T follicular helper cell (primary cell): Measurements from ENCODE around the gene NPIPA7.
"Not testable (repeated sequence)": the region's sequence is repeated elsewhere in the genome, so short reads cannot be mapped to it uniquely, and the experiment has no call there.

Experiments
- DNase-seq: peaks from one replicate; pipeline ENCODE4 v3.0.0-alpha.2; 2020; ENCODE audit warnings: low read depth
- total RNA-seq, 2 experiments: gene quantifications; one replicate each; lab custom pipeline; 2026; lab: John Stamatoyannopoulos, UW

Gene NPIPA7
- total RNA-seq, result 0 reads per million in 2 experiments

DNA sequence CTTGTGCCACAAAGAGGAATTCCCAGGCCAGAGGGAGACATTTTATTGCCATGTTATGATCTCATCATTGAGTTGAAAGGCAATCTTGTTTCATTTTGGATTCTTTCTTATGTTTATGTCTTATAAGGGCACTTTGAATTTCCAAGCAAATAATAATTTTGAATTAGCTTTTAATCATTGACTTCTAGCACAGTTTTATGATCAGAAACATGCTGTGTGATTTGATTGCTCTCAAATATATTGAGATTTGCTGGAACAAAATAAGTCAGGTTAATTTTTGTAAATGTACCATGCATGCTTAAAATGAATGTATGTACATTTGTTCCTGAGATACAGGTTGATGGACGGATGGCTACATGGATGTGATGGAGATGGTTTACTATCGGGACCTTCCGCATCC is at the start of gene NPIPA7:
Gene NPIPA7, plus strand, starts transcription at position 301 of the 400 bp plus-strand sequence. CDS start 105 bp downstream, outside the sequence.
- DNase-seq, result not testable (repeated sequence)

DNA sequence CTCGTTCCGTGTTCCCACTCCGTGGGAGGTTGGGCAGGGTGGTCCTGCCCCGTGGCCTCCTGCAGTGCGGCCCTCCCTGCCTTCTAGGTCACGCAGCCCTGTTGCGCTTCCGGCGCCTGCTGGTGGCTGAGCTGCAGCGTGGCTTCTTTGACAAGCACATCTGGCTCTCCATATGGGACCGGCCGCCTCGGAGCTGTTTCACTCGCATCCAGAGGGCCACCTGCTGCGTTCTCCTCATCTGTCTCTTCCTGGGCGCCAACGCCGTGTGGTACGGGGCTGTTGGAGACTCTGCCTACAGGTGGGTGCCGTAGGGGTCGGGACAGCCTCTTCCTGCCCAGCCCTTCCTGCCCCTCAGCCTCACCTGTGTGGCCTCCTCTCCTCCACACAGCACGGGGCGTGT is 47.5 kb upstream of the NPIPA7 start:
- not testable (repeated sequence) for DNase-seq

DNA sequence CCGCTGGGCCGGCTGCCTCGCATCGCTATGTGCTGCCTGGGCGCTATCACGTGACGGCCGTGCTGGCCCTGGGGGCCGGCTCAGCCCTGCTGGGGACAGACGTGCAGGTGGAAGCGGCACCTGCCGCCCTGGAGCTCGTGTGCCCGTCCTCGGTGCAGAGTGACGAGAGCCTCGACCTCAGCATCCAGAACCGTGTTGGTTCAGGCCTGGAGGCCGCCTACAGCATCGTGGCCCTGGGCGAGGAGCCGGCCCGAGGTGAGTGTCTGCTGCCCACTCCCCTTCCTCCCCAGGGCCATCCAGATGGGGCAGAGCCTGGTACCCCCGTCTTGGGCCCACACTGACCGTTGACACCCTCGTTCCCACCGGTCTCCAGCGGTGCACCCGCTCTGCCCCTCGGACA is 21.4 kb upstream of the NPIPA7 start:
- not testable (repeated sequence) for DNase-seq

DNA sequence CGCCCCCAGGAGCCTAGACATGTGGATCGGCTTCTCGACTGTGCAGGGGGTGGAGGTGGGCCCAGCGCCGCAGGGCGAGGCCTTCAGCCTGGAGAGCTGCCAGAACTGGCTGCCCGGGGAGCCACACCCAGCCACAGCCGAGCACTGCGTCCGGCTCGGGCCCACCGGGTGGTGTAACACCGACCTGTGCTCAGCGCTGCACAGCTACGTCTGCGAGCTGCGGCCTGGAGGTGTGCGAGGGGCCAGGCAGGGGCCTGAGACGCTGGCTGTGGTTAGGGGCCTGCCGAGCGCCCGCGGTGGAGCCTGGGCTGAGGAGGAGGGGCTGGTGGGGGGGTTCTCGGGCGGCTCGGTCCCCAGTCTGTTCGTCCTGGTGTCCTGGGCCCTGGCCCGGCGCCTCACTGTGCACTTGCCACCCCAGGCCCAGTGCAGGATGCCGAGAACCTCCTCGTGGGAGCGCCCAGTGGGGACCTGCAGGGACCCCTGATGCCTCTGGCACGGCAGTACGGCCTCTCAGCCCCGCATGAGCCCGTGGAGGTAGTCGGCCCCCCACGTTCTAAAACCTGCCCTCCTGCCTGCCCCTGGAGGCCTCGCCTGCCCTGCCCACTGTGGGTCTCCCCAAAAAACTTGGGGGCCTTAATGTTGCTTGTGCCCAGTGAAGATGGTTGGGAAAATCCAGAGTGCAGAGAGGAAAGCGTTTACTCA is 20.2 kb upstream of the NPIPA7 start:
- not testable (repeated sequence) for DNase-seq

DNA sequence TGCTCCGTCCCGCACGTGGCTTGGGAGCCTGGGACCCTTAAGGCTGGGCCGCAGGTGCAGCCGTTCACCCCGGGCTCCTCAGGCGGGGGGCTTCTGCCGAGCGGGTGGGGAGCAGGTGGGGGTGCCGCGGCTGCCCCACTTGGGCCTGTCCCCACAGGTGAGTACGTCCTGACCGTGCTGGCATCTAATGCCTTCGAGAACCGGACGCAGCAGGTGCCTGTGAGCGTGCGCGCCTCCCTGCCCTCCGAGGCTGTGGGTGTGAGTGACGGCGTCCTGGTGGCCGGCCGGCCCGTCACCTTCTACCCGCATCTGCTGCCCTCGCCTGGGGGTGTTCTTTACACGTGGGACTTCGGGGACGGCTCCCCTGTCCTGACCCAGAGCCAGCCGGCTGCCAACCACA is 15.3 kb upstream of the NPIPA7 start:
- DNase-seq, result not testable (repeated sequence)

DNA sequence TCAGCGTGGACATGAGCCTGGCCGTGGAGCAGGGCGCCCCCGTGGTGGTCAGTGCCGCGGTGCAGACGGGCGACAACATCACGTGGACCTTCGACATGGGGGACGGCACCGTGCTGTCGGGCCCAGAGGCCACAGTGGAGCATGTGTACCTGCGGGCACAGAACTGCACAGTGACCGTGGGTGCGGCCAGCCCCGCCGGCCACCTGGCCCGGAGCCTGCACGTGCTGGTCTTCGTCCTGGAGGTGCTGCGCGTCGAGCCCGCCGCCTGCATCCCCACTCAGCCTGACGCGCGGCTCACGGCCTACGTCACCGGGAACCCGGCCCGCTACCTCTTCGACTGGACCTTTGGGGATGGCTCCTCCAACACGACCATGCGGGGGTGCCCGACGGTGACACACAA is 14.8 kb upstream of the NPIPA7 start:
- DNase-seq, result not testable (repeated sequence)

DNA sequence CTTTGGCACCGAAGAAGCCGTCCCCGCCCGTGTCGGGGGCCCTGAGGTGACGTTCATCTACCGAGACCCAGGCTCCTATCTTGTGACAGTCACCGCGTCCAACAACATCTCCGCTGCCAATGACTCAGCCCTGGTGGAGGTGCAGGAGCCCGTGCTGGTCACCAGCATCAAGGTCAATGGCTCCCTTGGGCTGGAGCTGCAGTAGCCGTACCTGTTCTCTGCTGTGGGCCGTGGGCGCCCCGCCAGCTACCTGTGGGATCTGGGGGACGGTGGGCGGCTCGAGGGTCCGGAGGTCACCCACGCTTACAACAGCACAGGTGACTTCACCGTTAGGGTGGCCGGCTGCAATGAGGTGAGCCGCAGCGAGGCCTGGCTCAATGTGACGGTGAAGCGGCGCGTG is 14.2 kb upstream of the NPIPA7 start:
- not testable (repeated sequence) for DNase-seq

DNA sequence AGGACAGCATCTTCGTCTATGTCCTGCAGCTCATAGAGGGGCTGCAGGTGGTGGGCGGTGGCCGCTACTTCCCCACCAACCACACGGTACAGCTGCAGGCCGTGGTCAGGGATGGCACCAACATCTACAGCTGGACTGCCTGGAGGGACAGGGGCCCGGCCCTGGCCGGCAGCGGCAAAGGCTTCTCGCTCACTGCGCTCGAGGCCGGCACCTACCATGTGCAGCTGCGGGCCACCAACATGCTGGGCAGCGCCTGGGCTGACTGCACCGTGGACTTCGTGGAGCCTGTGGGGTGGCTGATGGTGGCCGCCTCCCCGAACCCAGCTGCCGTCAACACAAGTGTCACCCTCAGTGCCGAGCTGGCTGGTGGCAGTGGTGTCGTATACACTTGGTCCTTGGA is 13.6 kb upstream of the NPIPA7 start:
- not testable (repeated sequence) for DNase-seq

DNA sequence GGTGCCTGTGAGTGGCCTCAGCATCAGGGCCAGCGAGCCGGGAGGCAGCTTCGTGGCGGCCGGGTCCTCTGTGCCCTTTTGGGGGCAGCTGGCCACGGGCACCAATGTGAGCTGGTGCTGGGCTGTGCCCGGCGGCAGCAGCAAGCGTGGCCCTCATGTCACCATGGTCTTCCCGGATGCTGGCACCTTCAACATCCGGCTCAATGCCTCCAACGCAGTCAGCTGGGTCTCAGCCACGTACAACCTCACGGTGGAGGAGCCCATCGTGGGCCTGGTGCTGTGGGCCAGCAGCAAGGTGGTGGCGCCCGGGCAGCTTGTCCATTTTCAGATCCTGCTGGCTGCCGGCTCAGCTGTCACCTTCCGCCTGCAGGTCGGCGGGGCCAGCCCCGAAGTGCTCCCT is 13.1 kb upstream of the NPIPA7 start:
- DNase-seq, result not testable (repeated sequence)

DNA sequence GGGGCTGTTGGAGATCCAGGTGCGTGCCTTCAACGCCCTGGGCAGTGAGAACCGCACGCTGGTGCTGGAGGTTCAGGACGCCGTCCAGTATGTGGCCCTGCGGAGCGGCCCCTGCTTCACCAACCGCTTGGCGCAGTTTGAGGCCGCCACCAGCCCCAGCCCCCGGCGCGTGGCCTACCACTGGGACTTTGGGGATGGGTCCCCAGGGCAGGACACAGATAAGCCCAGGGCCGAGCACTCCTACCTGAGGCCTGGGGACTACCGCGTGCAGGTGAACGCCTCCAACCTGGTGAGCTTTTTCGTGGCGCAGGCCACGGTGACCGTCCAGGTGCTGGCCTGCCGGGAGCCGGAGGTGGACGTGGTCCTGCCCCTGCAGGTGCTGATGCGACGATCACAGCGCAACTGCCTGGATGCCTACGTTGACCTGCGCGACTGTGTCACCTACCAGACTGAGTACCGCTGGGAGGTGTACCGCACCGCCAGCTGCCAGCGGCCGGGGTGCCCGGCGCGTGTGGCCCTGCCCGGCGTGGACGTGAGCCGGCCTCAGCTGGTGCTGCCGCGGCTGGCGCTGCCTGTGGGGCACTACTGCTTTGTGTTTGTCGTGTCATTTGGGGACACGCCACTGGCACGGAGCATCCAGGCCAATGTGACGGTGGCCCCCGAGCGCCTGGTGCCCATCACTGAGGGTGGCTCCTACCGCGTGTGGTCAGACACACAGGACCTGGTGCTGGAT is 12.2 kb upstream of the NPIPA7 start:
- DNase-seq, result not testable (repeated sequence)

DNA sequence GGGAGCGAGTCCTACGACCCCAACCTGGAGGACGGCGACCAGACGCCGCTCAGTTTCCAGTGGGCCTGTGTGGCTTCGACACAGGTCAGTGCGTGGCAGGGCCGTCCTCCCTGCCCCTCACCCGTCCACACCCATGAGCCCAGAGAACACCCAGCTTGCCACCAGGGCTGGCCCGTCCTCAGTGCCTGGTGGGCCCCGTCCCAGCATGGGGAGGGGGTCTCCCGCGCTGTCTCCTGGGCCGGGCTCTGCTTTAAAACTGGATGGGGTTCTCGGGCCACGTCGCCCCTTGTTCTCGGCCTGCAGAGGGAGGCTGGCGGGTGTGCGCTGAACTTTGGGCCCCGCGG is 11.7 kb upstream of the NPIPA7 start:
- not testable (repeated sequence) for DNase-seq

DNA sequence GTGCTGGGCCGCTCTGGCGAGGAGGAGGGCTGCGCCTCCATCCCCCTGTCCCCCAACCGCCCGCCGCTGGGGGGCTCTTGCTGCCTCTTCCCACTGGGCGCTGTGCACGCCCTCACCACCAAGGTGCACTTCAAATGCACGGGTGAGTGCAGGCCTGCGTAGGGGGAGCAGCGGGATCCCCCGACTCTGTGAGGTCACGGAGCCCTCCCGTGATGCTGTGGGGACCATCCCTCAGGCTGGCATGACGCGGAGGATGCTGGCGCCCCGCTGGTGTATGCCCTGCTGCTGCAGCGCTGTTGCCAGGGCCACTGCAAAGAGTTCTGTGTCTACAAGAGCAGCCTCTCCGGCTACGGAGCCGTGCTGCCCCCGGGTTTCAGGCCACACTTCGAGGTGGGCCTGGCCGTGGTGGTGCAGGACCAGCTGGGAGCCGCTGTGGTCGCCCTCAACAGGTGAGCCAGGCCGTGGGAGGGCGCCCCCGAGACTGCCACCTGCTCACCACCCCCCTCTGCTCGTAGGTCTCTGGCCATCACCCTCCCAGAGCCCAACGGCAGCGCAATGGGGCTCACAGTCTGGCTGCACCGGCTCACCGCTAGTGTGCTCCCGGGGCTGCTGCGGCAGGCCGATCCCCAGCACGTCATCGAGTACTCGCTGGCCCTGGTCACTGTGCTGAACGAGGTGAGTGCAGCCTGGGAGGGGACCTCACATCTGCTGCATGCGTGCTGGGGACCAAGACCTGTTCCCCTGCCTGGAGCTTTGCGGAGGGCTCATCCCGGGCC is 9.7 kb upstream of the NPIPA7 start:
- not testable (repeated sequence) for DNase-seq

DNA sequence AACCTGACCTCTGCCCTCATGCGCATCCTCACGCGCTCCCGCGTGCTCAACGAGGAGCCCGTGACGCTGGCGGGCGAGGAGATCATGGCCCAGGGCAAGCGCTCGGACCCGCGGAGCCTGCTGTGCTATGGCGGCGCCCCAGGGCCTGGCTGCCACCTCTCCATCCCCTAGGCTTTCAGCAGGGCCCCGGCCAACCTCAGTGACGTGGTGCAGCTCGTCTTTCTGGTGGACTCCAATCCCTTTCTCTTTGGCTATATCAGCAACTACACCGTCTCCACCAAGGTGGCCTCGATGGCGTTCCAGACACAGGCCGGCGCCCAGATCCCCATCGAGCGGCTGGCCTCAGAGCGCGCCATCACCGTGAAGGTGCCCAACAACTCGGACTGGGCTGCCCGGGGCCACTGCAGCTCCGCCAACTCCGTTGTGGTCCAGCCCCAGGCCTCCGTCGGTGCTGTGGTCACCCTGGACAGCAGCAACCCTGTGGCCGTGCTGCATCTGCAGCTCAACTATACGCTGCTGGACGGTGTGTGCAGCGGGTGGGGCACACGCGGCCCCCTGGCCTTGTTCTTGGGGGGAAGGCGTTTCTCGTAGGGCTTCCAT is 7.7 kb upstream of the NPIPA7 start:
- not testable (repeated sequence) for DNase-seq

DNA sequence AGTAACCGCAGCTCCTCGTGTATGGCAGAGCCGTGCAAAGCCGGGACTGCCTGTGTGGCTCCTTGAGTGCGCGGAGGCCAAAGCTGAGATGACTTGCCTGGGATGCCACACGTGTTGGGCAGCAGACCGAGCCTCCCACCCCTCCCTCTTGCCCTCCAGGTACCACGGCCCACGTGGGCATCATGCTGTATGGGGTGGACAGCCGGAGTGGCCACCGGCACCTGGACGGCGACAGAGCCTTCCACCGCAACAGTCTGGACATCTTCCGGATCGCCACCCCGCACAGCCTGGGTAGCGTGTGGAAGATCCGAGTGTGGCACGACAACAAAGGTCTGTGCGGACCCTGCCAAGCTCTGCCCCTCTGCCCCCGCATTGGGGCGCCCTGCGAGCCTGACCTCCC is 4.7 kb upstream of the NPIPA7 start:
- not testable (repeated sequence) for DNase-seq

DNA sequence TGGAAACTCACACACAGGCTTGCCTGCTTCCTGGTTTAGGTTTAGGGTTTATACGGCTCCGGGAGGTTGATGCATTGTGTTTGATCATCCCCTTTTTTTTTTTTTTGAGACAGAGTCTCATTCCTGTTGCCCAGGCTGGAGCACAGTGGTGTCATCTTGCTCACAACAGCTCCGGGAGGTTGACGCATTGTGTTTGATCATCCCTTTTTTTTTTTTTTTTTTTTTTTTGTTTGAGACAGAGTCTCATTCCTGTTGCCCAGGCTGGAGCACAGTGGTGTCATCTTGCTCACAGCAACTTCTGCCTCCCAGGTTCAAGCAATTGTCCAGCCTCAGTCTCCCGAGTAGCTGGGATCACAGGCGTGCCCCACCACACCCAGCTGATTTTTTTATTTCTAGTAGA is 20.7 kb downstream of the NPIPA7 start:
- not testable (repeated sequence) for DNase-seq

DNA sequence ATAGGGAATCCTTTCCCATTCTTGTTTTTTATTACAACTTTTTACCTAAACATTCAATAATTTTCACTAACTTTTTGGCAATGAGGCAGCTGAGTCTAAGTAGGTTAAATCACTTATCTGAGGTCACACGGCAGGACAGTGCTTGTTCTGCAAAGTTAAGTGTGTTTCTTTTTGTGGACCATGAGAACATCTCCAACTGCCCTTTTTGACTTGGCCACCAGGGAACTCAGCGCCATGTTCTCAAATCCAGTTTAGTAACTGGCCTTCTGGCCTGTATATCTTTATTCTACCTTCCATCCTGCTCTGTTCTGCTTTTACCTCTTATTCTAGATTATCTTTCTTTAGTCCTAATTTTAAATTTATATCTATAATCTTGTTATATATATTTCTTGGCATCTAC is 23.4 kb downstream of the NPIPA7 start:
- DNase-seq, result not testable (repeated sequence)

DNA sequence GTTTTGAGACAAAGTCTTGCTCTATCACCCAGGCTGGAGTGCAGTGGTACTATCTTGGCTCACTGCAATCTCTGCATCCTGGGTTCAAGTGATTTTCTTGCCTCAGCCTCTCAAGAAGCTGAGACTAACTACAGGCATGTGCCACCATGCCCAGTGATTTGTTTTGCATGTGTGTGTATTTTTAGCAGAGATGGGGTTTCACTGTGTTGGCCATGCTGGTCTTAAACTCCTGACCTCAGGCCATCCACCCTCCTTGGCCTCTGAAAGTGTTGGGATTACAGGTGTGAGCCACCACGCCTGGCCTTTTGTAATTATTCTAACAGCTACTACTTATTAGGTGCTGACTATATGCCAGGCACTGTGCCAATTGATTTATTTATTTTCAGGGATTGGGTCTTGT is 25.3 kb downstream of the NPIPA7 start:
- DNase-seq, result not testable (repeated sequence)

DNA sequence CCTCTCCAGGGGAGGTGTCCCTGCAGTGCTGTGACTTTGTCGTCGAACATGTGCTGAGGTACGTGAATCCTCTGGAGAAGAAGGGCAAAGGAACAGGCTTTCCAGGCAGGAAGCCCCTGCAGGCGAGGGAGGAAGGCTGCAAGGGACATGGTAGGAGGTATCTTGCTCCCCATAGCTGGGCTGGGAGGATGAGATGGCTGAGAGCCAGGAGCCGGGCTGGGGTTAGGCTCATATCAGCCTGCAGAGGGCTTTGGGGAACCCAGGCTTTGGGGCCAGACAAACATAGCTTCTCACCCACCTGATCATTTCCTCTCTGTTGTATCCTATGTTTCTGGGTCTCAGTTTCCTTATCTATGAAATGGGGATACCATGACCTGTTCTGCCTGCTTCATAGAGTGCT is 26.5 kb downstream of the NPIPA7 start:
- DNase-seq, result not testable (repeated sequence)

DNA sequence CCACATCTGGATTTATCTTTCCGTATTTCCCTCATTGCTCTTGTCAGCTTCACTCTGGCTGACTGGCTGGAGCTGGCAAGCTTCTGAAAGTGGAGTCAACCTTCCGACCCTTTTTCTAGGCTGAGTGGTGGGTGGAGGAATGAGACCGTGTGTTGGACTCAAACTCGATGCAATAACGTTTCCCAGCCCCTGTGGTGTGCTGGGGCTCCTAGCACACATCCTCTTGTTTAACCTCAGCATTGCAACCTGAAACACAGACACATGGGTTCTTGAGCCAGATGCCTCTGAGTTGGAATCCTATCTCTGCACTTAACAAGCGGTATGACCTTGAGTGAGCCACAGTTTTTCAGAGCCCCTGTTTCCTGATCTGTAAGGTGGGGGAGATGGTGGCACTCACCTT is 29.5 kb downstream of the NPIPA7 start:
- not testable (repeated sequence) for DNase-seq

DNA sequence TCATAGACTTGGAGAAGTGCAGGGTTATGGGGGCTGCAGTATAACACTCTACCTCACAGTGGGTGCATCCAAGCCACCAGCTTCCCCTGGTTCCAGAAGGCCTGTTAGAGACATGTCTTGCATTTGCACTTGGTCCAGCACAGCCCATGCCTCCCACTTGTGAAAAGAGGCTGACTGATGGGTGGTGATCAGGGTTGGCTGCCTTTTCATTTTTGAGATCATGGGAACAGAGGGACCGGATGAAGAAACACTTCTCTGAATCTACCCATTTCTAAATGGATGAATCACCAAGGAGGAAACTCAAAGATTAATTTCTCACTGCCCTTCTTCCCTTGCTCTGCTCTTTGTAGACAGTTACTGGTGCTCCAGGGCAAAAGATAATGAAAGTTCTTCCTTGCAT is 34.8 kb downstream of the NPIPA7 start:
- not testable (repeated sequence) for DNase-seq

DNA sequence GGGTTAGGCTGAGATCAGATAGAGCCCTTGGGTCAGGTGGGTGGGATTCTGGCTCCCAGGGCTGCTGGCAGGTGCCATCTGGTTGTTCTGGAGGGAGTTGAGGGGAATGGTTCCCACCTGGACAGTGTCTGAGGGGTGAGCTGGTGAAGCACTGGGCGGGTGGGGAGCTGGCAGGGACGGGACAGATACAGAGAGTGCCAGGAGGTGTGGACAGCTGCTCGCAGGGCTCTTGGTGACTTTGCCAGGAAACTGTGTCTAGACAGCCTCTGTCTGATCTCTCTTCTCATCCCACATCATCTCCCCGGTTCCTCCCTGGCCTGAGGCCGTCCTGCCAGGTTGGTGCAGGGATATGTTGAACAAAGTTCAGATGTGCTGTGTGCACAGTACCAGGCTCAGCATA is 38.1 kb downstream of the NPIPA7 start:
- DNase-seq, result not testable (repeated sequence)

DNA sequence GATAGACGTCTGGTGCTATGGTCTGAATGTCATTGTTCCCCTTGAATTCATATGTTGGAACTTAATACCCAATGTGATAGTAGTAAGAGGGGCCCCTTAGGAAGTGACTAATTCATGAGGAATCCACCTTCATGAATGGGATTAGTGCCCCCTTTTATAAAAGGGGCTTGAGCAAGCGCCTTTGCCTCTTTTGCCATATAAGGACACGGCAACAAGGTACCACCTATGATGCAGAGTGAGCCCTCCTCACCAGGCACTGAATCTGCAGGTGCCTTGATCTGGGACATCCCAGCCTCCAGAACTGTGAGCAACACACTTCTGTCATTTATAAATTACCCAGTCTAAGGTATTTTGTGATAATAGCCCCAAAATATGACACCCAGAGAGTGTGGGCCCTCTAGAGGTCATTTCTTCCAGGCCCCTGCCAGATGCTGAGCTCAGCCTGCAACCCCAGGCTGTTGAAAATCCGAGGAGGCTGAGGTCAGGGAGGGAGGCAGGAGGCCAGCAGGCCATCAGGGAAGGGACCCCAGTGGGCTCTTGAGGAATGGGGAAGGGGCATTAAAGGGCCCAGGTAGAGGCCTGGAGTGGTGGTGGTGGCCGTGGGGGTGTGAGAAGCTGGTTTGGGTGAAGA is 39.1 kb downstream of the NPIPA7 start:
- DNase-seq, result not testable (repeated sequence)
